HEK293T (cell line): ENCODE measurements around the gene CLIC5.

Experiments
- CTCF ChIA-PET: fragments of 350-600 bp; formaldehyde crosslinking; extraction: SDS; loops from one replicate; lab custom pipeline; 2021; ENCODE audit warnings: antibody characterized with exemption, inconsistent platforms; lab: Yijun Ruan, JAX
- POLR2A ChIA-PET: fragments of 350-600 bp; formaldehyde crosslinking; extraction: SDS; loops from one replicate; lab custom pipeline; 2020; ENCODE audit warnings: antibody characterized with exemption, inconsistent platforms; lab: Yijun Ruan, JAX
- DNase-seq: peaks from one replicate; pipeline ENCODE4 v3.0.0; 2012; ENCODE audit warnings: mixed read lengths; ENCODE audit errors: extremely low spot score
- ARNT ChIP-seq: fragments of 450-650 bp; IDR thresholded peaks from 2 replicates; pipeline ENCODE4 v1.6.1; 2017; ENCODE audit warnings: mild to moderate bottlenecking
- BHLHE40 ChIP-seq: fragments of 450-650 bp; IDR thresholded peaks from 2 replicates; pipeline ENCODE4 v1.6.1; 2016; ENCODE audit warnings: mild to moderate bottlenecking, moderate library complexity, borderline replicate concordance
- CTBP1 ChIP-seq: fragments of 450-650 bp; IDR thresholded peaks from 2 replicates; pipeline ENCODE4 v1.6.1; 2016; ENCODE audit warnings: borderline replicate concordance
- ELF4 ChIP-seq: fragments of 450-650 bp; IDR thresholded peaks from 2 replicates; pipeline ENCODE4 v1.6.1; 2017; ENCODE audit warnings: antibody characterized with exemption
- FOXA1 ChIP-seq: fragments of 450-650 bp; IDR thresholded peaks from 2 replicates; pipeline ENCODE4 v1.6.1; 2016; ENCODE audit warnings: mild to moderate bottlenecking
- FOXK2 ChIP-seq: fragments of 450-650 bp; IDR thresholded peaks from 2 replicates; pipeline ENCODE4 v1.6.1; 2016; ENCODE audit warnings: mild to moderate bottlenecking
- FOXM1 ChIP-seq: fragments of 450-650 bp; IDR thresholded peaks from 2 replicates; pipeline ENCODE4 v1.6.1; 2017; ENCODE audit warnings: mild to moderate bottlenecking, borderline replicate concordance
- HDGF ChIP-seq: fragments of 450-650 bp; IDR thresholded peaks from 2 replicates; pipeline ENCODE4 v1.6.1; 2017; ENCODE audit warnings: antibody characterized with exemption, borderline replicate concordance
- L3MBTL2 ChIP-seq: fragments of 450-650 bp; conservative IDR thresholded peaks from 2 replicates; pipeline ENCODE4 v1.6.1; 2016; ENCODE audit warnings: mild to moderate bottlenecking
- LEF1 ChIP-seq: fragments of 450-650 bp; IDR thresholded peaks from 2 replicates; pipeline ENCODE4 v1.6.1; 2017; ENCODE audit warnings: mild to moderate bottlenecking, borderline replicate concordance
- NFRKB ChIP-seq: fragments of 450-650 bp; IDR thresholded peaks from 2 replicates; pipeline ENCODE4 v1.6.1; 2016; ENCODE audit warnings: mild to moderate bottlenecking, moderate library complexity
- SP1 ChIP-seq: fragments of 450-650 bp; IDR thresholded peaks from 2 replicates; pipeline ENCODE4 v1.6.1; 2017
- SUZ12 ChIP-seq: fragments of 450-650 bp; IDR thresholded peaks from 2 replicates; pipeline ENCODE4 v1.6.1; 2016; ENCODE audit warnings: mild to moderate bottlenecking
- TARDBP ChIP-seq: fragments of 450-650 bp; IDR thresholded peaks from 2 replicates; pipeline ENCODE4 v1.6.1; 2016
- ZNF384 ChIP-seq: fragments of 450-650 bp; IDR thresholded peaks from 2 replicates; pipeline ENCODE4 v1.6.1; 2016
- TF ChIP-seq, protein P1 (sequence below): fragments of 450-650 bp; IDR thresholded peaks from 2 replicates; pipeline ENCODE4 v1.6.1; 2016

CLIC5 gene

GRCh38 chr6:45881705-45882467, 133.8 kb downstream of the CLIC5 start:
- no peak for TF ChIP-seq BHLHE40
- TF ChIP-seq FOXK2: no peak
- no peak for TF ChIP-seq L3MBTL2
- no peak for TF ChIP-seq ARNT
- DNase-seq: no peak
- POLR2A ChIA-PET: no interaction called here
- CTCF ChIA-PET: no interaction called here

DNA sequence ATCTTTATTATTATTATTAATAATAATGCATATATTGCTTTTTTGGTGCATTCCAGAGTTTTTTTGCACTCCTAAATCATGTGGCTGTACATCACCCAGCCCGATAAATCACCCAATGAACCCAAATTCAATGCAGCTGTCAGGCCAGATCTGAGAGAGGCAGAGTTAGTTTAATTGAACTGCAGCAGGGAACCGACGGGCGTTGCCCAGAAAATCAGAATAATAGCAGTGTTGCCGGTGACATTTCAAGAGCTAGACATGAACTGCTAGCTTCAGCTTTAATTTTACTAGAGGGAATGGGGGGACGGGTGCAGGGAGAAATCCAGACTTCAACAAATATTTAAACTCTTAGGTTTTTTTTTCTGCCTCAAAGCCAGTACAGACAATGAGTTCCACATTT, 135.0 kb downstream of the CLIC5 start:
- POLR2A ChIA-PET: no interaction called here
- CTCF ChIA-PET: no interaction called here
- no peak for TF ChIP-seq SP1
- no peak for TF ChIP-seq FOXA1
- TF ChIP-seq TARDBP: no peak
- no peak for TF ChIP-seq ELF4
- no peak for TF ChIP-seq L3MBTL2
- no peak for TF ChIP-seq ARNT
- TF ChIP-seq HDGF: no peak
- no peak for TF ChIP-seq FOXK2
- TF ChIP-seq CTBP1: no peak
- TF ChIP-seq FOXM1: no peak
- TF ChIP-seq ZNF384: no peak
- no peak for TF ChIP-seq BHLHE40
- no peak for TF ChIP-seq SUZ12
- no peak for TF ChIP-seq NFRKB
- TF ChIP-seq LEF1: no peak
- TF ChIP-seq, protein P1, sequence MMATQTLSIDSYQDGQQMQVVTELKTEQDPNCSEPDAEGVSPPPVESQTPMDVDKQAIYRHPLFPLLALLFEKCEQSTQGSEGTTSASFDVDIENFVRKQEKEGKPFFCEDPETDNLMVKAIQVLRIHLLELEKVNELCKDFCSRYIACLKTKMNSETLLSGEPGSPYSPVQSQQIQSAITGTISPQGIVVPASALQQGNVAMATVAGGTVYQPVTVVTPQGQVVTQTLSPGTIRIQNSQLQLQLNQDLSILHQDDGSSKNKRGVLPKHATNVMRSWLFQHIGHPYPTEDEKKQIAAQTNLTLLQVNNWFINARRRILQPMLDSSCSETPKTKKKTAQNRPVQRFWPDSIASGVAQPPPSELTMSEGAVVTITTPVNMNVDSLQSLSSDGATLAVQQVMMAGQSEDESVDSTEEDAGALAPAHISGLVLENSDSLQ: no peak
- no peak for DNase-seq

DNA sequence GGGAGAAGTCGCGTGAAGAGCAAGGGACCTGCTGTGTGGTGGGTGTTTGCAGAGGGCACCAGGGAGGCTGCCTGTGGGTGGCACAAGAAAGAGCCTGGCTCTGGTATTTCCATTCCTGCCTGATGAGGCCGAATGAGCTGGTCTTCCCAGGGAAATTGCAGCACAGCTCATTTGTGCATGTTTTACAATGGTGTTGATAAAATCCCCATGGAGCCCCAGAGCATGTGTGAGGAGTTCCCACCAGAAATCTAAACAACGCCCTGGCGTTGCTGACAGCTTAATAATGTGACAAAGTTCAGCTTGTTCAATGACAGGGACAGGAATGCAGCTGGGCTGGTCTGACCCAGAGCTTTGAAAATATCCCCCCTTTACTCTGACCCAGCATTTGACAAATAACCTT, 135.5 kb downstream of the CLIC5 start:
- ChIA-PET POLR2A (no interaction called here), CTCF (interaction anchor here (0.6 kb wide), 1 partner anchor 10 kb away, joined by 6 read pairs; no protein-coding TSS in a partner anchor)
- no peak for DNase-seq
- no peak for TF ChIP-seq FOXK2
- no peak for TF ChIP-seq ARNT
- TF ChIP-seq HDGF: no peak
- TF ChIP-seq L3MBTL2: no peak
- no peak for TF ChIP-seq FOXM1
- no peak for TF ChIP-seq BHLHE40
- no peak for TF ChIP-seq LEF1
- no peak for TF ChIP-seq ZNF384
- TF ChIP-seq CTBP1: no peak
- no peak for TF ChIP-seq SP1

DNA sequence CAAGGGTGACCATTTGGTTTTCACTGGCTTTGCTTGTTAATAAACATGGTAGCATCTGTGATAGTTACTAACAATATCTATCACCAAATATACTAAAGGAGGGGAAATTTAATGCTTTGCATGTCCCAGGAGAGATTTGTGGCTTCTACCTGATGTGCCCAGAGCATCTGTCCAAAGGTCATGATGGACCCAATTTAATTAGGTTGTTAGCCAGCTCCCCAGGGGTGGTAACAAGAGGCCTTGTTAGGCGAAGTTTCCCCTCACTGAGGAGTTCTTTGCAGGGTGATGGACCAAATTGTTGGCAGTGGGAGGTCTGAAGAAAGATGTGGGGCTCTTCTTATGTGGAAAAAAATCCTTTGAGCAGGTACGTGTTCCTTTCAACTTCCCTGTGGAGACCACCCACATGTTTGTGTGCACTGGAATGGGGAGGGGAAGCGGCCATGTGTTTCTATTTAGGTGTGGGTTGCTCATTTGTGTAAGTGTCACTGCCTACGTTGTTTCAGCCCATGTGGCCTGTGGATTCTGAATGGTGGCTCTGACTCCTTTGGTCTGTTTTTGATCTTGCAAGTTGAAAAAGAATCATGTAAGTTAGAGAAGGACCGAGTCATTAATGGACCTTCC, 137.6 kb downstream of the CLIC5 start:
- ChIA-PET CTCF (no interaction called here), POLR2A (no interaction called here)
- DNase-seq: no peak
- TF ChIP-seq FOXA1 (no peak), TARDBP (no peak)

GRCh38 chr6:45872827-45873365, 142.8 kb downstream of the CLIC5 start:
- DNase-seq: no peak
- TF ChIP-seq SUZ12: no peak
- no peak for TF ChIP-seq HDGF
- TF ChIP-seq, protein P1: no peak
- TF ChIP-seq ZNF384: no peak
- no peak for TF ChIP-seq ARNT
- no peak for TF ChIP-seq FOXM1
- TF ChIP-seq CTBP1: no peak
- TF ChIP-seq SP1: no peak
- no peak for TF ChIP-seq L3MBTL2
- TF ChIP-seq NFRKB: no peak
- TF ChIP-seq ELF4: no peak
- TF ChIP-seq FOXK2: no peak
- TF ChIP-seq TARDBP: no peak
- no peak for TF ChIP-seq FOXA1
- TF ChIP-seq LEF1: no peak
- TF ChIP-seq BHLHE40: no peak
- CTCF ChIA-PET: no interaction called here
- POLR2A ChIA-PET: no interaction called here

- ChIA-PET POLR2A (no interaction called here), CTCF (no interaction called here)
- no peak for TF ChIP-seq SP1
- no peak for TF ChIP-seq FOXM1
- TF ChIP-seq, protein P1: no peak
- no peak for DNase-seq
Observed at GRCh38 chr6:45870531-45870930, 145.1 kb downstream of the CLIC5 start.
